Testis (tissue), 3 donors: ENCODE results near the gene FHOD1. TPM values are rescaled to one million over a fixed set of nuclear protein-coding genes. Genes with fewer than 3 reads are reported as not detected.

ENCODE experiments used
- DNase-seq: peaks from one replicate; pipeline ENCODE4 v3.0.0-alpha.2; 2019
- H3K27ac ChIP-seq, 2 donors: fragments of 200-600 bp; sonication (generic); one replicate each; pipeline ENCODE4 v1.5.1; 2019
- H3K27me3 ChIP-seq: fragments of 200-600 bp; sonication (generic); one replicate; pipeline ENCODE4 v1.5.1; 2019
- H3K36me3 ChIP-seq: fragments of 200-600 bp; sonication (generic); one replicate; pipeline ENCODE4 v1.5.1; 2017; ENCODE audit warnings: low read depth; ENCODE audit errors: missing control alignments
- H3K4me1 ChIP-seq: fragments of 200-600 bp; sonication (generic); one replicate; pipeline ENCODE4 v1.5.1; 2019
- H3K4me3 ChIP-seq, 2 donors: fragments of 200-600 bp; sonication (generic); one replicate each; pipeline ENCODE4 v1.5.1; 2017 to 2019
- H3K9me3 ChIP-seq: fragments of 200-600 bp; sonication (generic); one replicate; pipeline ENCODE4 v1.5.1; 2017
- POLR2A ChIP-seq: fragments of 450-650 bp; IDR thresholded peaks from one replicate; pipeline ENCODE4 v1.6.1; 2017; ENCODE audit warnings: antibody characterized with exemption, mild to moderate bottlenecking, moderate library complexity
- WGBS, 2 donors: methylation state at CpG; one replicate each; pipeline ENCODE4 v1.1.5; 2018; 5-methylcytosine and 5-hydroxymethylcytosine counted together
- intact Hi-C: fragments of 100-400 bp; cut with DNase I; formaldehyde crosslinking; loops from one replicate; pipeline ENCODE4 v1.15.1; 2023; ENCODE audit warnings: low total_unique reads
- polyA plus RNA-seq: library from polyadenylated mRNA; stranded (reverse); fragments of 350-450 nt; fragmentation: Illumina TruSeq; extraction: RNeasy Lipid Tissue Mini Kit (QIAGEN cat#74804); gene quantifications from one replicate; pipeline ENCODE4 v1.2.3, GENCODE V29; 2014; ENCODE audit warnings: low read depth, low replicate concordance; ENCODE audit not compliant: insufficient read depth
- total RNA-seq, 2 donors: library from RNA; depleted of rRNA; stranded (reverse); fragments of >200 nt; gene quantifications; one replicate each; pipeline ENCODE4 v1.2.3, GENCODE V29; 2016
- TF ChIP-seq, protein P1 (sequence below), 3 experiments: fragments of 450-650 bp in 2 of 3; fragments of 200-600 bp in 1 of 3; sonication (generic) in 1 of 3; IDR thresholded peaks; one replicate each; pipeline ENCODE4 v1.5.1; 2016 to 2019; ENCODE audit warnings: antibody characterized with exemption in 3 of 3, mild to moderate bottlenecking in 2 of 3, moderate library complexity in 1 of 3

Gene FHOD1
- total and polyA plus RNA-seq, 3 donors from 2014 or later = 17.0 to 40.0 (median 28.8) TPM

GRCh38 chr16:67215706-67216105 is 31.6 kb downstream of the FHOD1 start:
- no peak for TF ChIP-seq POLR2A
- Histone ChIP-seq H3K9me3 (no peaks in the 10 kb centered on the region), H3K4me1 (no peaks in the 10 kb centered on the region), H3K36me3 (no peaks in the 10 kb centered on the region), H3K27ac (no peak overlapping the region), H3K27me3 (no peaks in the 10 kb centered on the region), H3K4me3 (no peak overlapping the region)
- DNase-seq = no peak
- intact Hi-C loops = no loop called here
- 82% methylated on average over 5 of the region's 5 CpGs for WGBS, 2 donors

GRCh38 chr16:67213197-67214019 is 33.9 kb downstream of the FHOD1 start:
- DNase-seq = no peak
- intact Hi-C loops = no loop called here
- Histone ChIP-seq H3K4me3 (no peak overlapping the region), H3K4me1 (no peaks in the 10 kb centered on the region), H3K27ac (no peak overlapping the region), H3K9me3 (no peaks in the 10 kb centered on the region), H3K36me3 (no peaks in the 10 kb centered on the region), H3K27me3 (no peaks in the 10 kb centered on the region)
- TF ChIP-seq, protein P1, sequence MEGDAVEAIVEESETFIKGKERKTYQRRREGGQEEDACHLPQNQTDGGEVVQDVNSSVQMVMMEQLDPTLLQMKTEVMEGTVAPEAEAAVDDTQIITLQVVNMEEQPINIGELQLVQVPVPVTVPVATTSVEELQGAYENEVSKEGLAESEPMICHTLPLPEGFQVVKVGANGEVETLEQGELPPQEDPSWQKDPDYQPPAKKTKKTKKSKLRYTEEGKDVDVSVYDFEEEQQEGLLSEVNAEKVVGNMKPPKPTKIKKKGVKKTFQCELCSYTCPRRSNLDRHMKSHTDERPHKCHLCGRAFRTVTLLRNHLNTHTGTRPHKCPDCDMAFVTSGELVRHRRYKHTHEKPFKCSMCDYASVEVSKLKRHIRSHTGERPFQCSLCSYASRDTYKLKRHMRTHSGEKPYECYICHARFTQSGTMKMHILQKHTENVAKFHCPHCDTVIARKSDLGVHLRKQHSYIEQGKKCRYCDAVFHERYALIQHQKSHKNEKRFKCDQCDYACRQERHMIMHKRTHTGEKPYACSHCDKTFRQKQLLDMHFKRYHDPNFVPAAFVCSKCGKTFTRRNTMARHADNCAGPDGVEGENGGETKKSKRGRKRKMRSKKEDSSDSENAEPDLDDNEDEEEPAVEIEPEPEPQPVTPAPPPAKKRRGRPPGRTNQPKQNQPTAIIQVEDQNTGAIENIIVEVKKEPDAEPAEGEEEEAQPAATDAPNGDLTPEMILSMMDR (IDR thresholded peaks at IDR 0.05) = no peak
- TF ChIP-seq POLR2A = no peak
- 66 to 74% methylated on average over 6 to 8 of the region's 8 CpGs for WGBS, 2 donors

DNA sequence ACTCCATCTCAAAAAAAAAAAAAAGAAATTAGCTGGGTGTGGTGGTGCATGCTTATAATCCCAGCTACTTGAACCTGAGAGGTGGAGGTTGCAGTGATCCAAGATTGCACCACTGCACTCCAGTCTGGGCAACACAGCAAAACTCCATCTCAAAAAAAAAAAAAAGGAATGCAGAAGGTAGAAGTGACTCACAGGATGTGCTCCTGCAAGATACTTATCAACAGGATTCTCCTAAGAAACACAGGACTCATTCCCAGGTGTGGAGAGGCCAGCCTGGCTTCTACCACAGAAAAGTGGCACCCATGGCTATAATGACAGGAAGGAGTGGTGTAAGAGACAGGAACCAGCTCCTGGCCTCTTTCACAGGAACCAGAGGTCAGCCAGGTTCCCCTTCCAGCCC is 34.5 kb downstream of the FHOD1 start:
- no peak for DNase-seq
- no peaks in the 10 kb centered on the region for H3K9me3 ChIP-seq
- H3K4me3 ChIP-seq = no peak overlapping the region
- TF ChIP-seq, protein P1 (IDR thresholded peaks at IDR 0.05) = no peak
- TF ChIP-seq POLR2A = no peak
- intact Hi-C loops = no loop called here
- no peaks in the 10 kb centered on the region for H3K27me3 ChIP-seq
- no peak overlapping the region for H3K27ac ChIP-seq
- H3K4me1 ChIP-seq = peaks cover 5% of the 10 kb centered on the region
- H3K36me3 ChIP-seq = no peaks in the 10 kb centered on the region

- H3K27me3 ChIP-seq = no peaks in the 10 kb centered on the region
- H3K9me3 ChIP-seq = no peaks in the 10 kb centered on the region
- no peak for DNase-seq
- H3K4me1 ChIP-seq = peaks cover 14% of the 10 kb centered on the region
- intact Hi-C loops = no loop called here
- 51 to 54% methylated on average over 4 to 7 of the region's 7 CpGs for WGBS, 2 donors
- no peak overlapping the region for H3K4me3 ChIP-seq
- no peak overlapping the region for H3K27ac ChIP-seq
- no peaks in the 10 kb centered on the region for H3K36me3 ChIP-seq
- no peak for TF ChIP-seq POLR2A
- TF ChIP-seq, protein P1 (IDR thresholded peaks at IDR 0.05) = no peak
Observed at GRCh38 chr16:67211674-67212073, 35.6 kb downstream of the FHOD1 start.

DNA sequence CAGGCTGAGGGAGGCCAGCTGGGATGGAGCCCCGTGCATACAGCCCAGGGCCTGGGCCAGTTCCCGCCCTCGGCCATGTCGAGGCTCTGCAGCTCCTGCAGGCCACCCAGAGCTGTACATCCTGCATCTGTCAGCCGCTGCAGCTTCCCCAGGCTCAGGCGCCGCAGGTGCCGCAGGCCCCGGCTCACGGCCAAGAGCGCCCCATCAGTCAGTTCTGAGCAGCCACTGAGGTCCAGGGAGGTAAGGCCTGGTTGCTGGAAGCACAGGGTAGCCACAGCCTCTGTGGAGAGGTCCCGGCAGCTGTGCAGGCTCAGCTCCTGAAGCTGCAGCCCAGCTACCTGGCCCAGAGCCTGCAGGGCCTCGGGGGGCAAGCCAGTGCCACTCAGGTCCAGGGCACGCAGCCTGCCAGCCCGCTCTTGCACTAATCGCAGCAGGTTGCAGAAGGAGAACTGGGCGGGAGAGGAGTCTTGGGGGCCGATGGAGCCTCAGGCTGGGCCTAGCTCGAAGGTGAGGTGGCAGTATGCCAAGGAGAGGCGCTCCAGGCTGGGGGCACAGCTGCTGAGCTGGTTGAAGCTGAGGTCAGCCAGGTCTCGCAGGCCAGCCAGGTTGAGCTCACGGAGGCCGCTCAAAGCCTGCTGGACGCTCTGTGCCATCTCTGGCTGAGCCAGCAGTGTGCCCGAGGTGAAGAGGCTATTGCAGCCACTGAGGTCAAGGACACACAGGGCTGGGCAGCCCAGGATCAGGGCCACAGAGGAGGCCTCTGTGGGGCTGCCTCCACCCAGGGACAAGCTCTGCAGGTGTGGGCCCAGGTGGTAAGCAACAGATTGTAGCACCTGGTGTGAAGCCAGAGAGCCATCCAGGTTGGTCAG is 37.0 kb downstream of the FHOD1 start:
- TF ChIP-seq POLR2A = no peak
- TF ChIP-seq, protein P1 (IDR thresholded peaks at IDR 0.05) = no peak
- Histone ChIP-seq H3K27me3 (no peaks in the 10 kb centered on the region), H3K36me3 (no peaks in the 10 kb centered on the region), H3K27ac (no peak overlapping the region), H3K4me1 (peaks cover 14% of the 10 kb centered on the region), H3K9me3 (no peaks in the 10 kb centered on the region), H3K4me3 (no peak overlapping the region)
- 77 to 90% methylated on average over 2 to 18 of the region's 25 CpGs for WGBS, 2 donors
- no peak for DNase-seq
- intact Hi-C loops = no loop called here
